Measurements from ENCODE around the gene ATP1A3.
A peak's percentile ranks its signal among the peaks of the same experiment; 100 is the strongest.
"Not testable (repeated sequence)": the region's sequence is repeated elsewhere in the genome, so short reads cannot be mapped to it uniquely, and the experiment has no call there.

Gene ATP1A3

GRCh38 chr19:41993612-41994483 is at the start of gene ATP1A3:
TSS of gene ATP1A3 (minus strand) at chr19:41994230. CDS start at chr19:41994076, 154 bp downstream.
- peak; percentile 32 to 42 for DNase-seq

DNA sequence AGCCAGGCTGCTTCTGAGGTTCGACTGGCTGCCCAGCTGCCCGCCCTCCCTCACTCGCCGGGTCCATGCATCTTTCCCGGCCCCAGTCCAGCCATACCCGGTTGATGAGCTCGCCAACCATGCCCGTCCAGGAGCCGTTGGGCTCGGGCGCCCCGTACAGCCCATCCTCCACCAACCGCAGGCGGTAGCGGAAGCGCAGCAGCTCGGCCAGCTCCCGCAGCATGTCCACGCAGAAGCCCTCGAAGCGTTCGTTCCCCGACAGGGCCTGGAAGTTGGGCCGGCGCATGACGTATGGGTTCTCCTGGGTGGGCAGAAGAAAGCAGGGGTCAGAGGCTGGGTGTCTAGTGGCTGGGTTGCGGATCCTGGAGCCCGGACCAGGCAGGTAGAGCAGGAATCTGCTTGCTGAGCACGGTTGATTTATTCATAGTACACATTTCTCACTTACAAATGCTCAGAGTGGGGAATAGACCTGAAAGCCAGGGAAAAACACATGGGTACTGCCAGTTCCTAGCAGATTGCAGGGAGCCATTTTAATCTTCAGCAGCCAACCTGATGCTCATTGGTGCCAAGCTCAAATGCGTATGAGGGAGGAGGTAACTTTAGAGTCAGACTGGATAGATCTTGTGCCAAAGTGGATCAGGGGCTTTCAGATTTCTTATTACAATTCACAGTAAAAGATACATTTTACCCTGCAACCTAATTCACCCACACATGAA is 48.6 kb upstream of the ATP1A3 start:
- DNase-seq = no peak

GRCh38 chr19:42040491-42040890 is 46.5 kb upstream of the ATP1A3 start:
- DNase-seq = not testable (repeated sequence)

GRCh38 chr19:42040031-42040430 is 46.0 kb upstream of the ATP1A3 start:
- no peak for DNase-seq

- no peak for DNase-seq
Measured at GRCh38 chr19:42038666-42039065, 44.6 kb upstream of the ATP1A3 start.

GRCh38 chr19:42037649-42038048 is 43.6 kb upstream of the ATP1A3 start:
- no peak for DNase-seq

DNA sequence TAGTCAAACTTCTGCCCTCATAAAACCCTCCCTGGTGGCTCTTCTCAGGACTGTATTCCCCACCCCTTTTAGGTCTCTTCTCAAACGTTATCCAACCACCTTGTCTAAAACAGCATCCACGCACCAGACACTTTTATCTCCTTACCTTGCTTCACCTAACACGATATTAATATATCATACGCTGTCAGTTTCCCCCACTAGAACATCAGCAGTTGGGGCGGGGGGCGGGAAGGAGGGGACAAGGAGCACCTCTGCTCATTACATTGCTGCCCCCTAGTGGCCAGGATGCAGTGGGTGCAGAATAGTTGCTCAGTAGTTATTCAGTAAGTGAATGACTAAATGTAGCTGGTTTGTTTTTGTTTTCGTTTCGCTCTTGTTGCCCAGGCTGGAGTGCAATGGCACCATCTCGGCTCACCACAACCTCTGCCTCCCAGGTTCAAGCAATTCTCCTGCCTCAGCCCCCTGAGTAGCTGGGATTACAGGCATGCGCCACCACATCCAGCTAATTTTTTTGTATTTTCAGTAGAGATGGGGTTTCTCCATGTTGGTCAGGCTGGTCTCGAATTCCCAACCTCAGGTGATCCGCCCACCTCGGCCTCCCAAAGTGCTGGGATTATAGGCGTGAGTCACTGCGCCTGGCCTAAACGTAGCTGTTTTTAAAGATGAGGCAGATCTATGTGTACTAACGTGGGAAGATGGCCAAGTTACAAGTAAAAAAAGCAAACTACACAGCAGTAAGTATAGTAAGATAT is 40.8 kb upstream of the ATP1A3 start:
- DNase-seq = peak; percentile 49

GRCh38 chr19:42033413-42033812 is 39.4 kb upstream of the ATP1A3 start:
- no peak for DNase-seq

DNA sequence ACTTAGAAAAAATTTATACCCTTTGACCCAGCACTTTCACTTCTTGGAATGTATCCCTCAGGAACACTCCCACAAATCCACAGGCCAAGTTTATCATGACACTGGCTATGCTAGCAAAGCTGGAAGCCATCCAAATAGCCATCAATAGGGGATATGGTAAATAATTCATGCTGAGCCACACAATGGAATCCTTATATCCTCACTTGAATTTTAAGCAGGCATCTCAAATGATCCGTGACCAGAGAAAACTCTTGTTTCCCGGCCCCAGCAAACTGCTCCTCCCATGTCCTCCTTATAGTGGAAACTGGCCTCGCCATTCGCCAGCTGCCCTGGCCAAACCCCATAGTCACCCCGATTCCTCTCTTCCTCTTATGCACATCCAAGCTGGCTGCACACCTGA is 38.4 kb upstream of the ATP1A3 start:
- no peak for DNase-seq

GRCh38 chr19:42030645-42031440 is 36.8 kb upstream of the ATP1A3 start:
- no peak for DNase-seq

DNA sequence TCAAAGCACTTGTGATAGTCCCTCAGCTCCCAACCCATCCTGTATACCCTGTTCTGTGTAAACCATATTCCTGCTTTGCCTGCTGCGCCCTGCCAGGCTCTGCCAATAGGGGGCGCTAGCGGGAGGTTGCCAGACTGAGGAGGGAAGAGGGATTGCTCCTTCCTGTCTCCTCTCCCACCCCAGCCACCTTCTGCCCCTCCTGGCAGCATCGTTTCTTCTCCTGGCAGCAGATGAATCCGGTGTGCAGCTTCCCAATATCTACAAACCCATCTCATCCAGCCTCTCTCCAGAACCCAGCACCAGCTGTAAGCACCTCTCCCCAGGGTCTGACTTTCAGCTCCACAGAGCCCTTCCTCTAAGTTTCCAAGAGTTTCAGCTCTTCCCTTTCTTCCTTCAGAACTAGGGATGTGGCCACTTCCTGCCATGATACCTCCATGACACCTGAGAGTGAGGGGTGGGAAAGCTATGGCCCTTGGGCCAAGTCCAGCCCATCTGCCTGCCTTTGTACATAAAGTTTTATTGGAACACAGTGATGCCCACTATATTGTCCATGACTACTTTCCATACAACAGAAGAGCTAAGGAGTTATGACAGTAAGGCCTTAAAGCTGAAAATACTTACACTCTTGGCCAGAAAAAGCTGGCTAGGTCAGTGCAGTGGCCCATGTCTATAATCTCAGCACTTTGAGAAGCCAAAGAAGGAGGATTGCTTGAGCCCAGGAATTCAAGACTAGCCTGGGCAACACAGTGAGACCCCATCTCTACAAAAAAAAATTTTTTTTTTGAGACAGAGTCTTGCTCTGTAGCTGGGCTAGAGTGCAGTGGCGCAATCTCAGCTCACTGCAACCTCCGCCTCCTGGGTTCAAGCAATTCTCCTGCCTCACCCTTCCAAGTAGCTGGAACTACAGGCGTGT is 34.5 kb upstream of the ATP1A3 start:
- DNase-seq = no peak

DNA sequence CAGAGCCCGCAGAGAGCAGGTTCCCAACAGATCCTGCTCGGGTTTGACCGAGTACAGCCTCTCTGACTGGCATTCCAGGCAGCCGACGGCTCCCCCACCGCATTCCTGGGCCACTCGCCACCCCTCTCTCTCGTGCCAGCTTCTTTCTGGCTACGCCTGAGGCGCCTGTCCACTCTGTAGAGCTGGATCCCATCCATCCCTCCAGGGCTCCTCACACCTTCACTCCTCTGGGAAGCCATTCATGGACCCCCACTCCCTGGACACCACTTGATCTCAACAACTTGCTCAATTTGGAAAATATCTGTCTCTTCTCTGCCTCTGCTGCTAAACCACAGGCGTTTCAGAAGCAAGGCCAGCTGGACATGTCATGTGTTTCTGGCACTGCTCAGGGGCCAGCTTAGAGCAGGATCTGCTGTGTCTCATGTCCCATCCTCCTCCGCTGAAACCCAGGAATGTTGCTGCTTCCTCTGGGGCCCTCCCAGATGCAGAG is 30.6 kb upstream of the ATP1A3 start:
- no peak for DNase-seq

GRCh38 chr19:42023943-42024260 is 29.9 kb upstream of the ATP1A3 start:
- no peak for DNase-seq

GRCh38 chr19:42023121-42023942 is 29.3 kb upstream of the ATP1A3 start:
- DNase-seq = no peak

DNA sequence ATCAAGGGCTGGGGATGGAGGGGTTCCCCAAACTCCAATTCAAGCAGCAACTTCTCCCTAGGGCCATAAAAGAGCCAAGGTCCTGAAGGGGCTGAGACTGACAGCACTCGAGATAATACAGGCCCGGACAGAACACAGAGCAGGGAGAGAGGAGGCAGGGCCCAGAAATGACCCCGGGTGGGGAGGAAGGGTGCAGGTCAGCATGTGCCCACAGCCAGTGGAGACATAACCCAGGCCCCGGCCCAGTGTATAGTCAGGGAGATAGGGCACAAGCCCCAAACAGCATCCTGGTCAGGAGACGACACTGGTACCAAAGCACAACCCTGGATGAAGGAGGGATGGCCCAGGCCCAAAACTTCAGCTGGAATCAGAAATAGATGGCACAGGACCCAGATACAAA is 28.6 kb upstream of the ATP1A3 start:
- DNase-seq = no peak

DNA sequence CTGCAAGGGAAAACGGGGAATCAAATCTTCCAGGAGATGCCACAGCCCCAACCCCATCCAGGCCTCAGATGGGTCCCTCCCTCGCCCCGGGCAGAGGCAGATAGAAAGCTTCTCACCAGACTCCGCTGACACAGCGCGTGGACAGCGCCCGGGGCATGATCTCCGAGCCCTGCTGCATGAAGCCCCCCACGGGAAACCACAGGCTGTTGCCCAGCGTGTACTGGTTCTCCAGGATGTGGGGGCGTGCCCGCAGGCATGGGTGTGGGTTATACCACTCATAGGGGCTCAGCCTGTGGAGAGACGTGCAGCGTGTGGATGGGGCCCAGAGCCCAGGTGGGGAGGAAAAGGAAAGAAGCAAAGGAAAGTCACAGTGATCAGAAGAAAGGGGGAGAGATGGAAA is 27.2 kb upstream of the ATP1A3 start:
- no peak for DNase-seq

DNA sequence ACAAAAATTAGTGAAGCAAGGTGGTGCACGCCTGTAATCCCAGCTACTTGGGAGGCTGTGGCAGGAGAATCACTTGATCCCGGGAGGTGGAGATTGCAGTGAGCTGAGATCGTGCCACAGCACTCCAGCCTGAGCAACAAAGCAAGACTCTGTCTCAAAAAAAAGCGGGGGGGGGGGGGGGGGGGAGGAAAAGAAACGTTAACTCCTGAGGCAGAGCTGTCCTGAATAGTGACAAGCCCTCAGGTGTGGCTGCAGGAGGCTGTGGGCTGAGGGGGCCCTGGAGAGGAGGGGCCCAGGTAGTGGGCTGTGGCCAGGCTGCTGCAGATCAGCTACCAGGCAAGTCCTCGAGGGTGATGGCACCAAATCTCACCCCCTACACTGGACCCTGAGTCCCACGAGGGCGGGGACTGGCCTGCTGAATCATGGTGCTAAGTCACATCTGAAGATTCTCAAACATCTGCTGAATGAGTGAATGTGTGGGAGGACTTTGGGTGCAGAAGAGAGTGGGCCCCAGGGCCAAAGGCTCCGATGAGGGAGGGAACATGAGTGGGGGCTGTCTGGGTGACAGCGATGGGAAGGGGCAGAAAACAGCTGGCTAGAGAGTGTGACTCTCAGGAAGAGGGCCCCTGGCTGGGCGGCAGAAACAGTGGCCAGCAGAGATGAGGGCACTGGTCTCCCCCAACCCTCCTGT is 24.6 kb upstream of the ATP1A3 start:
- no peak for DNase-seq

DNA sequence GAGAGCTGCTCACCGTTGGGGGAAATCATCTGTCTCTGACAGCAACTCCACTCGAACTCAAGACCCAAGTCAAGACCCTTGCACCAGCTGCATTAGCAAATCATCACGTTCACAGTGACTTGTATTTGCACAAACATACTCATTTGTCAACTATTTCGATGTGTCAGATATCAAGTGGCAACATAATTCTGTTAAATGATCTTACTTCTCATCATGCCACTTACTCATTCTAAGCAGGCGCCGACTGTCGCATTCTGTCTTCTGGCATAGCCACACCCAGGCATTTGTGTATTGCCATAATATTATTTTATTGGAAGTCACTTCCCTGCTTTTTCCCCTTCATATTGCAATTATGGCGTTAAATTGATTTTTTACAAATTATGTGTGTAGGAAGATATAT is 23.0 kb upstream of the ATP1A3 start:
- DNase-seq = no peak

- DNase-seq = not testable (repeated sequence)
Measured at GRCh38 chr19:42012747-42013146, 18.7 kb upstream of the ATP1A3 start.
